HG03108 (cell line): Measurements from ENCODE around the gene ZSCAN16.
"Not testable (repeated sequence)": the region's sequence is repeated elsewhere in the genome, so short reads cannot be mapped to it uniquely, and the experiment has no call there.

Experiments
- ATAC-seq: cut with Tn5 transposase; IDR thresholded peaks from one replicate; pipeline ENCODE4 v1.9.1; 2021; ENCODE audit warnings: moderate library complexity; ENCODE audit not compliant: unreplicated experiment

Gene ZSCAN16

DNA sequence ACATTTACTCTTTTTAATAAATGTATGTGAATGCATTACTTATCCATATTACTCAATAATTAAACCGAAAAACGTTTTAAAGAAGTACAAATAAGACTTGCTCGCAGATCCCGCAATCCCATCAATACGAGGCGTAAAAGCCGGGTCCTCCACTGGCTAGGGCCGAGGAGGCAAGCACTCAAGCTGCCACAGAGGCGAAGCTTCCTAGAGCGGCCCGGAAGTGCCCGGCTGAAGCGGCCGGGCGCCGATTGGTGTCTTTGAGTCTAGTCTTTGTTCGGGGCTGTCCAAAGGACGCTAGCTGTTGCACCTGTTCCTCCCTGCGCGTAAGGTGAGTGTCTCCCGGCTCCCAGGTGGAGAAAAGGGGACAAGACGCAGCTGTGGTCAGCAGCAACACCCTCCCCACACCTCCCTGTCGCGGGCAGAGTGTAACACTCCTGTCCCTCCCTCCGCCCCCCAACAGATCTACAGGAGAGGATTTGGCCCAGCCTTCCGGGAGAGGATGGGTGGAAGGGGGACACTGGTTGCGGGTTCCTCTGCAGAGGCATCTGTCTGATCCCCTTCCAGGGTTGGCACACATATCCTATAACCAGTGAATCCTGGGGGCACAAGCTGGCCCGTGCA lies at the start of gene ZSCAN16:
ZSCAN16 (plus strand) TSS at position 260 of the 621 bp plus-strand sequence. CDS start 835 bp downstream, outside the sequence.
- ATAC-seq = peak; percentile 96

DNA sequence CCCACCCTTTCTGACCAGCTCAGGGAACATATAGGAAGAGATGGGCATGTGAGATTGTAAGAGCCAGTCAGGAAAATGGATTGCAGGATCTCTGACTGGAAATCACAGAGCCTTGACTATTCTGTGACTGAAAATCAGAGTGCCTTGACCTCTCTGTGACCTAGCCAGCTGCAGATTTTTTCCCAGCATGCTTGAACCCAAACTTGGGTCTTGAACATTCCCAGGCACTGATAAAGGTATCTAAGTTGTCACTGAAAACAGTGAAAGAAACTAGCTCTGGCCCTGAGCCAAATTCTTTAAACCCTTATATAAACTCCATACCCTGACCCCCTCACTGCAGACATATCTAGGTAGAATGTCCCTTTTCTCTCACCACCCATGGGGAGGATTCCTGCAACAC lies 46.4 kb upstream of the ZSCAN16 start:
- no peak for ATAC-seq

DNA sequence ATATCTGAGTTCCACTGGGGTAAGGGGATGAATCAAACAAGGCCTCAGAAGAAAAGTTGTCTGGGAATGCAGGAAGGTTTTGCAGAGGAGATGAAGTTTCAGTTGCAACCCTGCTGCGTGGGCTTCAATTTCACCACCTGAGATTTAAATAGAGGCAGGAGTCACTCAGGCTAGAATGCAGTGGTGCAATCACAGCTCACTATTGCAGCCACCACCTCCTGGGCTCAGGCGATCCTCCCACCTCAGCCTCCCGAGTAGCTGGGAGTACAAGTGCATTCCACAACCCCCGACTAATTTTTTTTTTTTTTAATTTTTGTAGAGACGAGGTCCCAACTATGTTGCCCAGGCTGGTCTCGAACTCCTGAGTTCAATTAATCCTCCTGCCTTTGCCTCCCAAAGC lies 45.6 kb upstream of the ZSCAN16 start:
- ATAC-seq = no peak

DNA sequence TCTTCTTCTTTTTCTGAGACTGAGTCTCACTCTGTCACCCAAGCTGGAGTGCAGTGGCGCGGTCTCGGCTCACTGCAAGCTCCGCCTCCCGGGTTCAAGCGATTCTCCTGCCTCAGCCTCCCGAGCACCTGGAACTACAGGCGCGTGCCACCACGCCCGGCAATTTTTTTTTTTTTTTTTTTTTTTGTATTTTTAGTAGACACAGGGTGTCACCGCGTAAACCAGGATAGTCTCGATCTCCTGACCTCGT lies 44.1 kb upstream of the ZSCAN16 start, which contains the start of gene ZNF165:
ZNF165 (plus strand) TSS at position 188 of the 250 bp plus-strand sequence. CDS start 4,913 bp downstream, outside the sequence.
- ATAC-seq = not testable (repeated sequence)

DNA sequence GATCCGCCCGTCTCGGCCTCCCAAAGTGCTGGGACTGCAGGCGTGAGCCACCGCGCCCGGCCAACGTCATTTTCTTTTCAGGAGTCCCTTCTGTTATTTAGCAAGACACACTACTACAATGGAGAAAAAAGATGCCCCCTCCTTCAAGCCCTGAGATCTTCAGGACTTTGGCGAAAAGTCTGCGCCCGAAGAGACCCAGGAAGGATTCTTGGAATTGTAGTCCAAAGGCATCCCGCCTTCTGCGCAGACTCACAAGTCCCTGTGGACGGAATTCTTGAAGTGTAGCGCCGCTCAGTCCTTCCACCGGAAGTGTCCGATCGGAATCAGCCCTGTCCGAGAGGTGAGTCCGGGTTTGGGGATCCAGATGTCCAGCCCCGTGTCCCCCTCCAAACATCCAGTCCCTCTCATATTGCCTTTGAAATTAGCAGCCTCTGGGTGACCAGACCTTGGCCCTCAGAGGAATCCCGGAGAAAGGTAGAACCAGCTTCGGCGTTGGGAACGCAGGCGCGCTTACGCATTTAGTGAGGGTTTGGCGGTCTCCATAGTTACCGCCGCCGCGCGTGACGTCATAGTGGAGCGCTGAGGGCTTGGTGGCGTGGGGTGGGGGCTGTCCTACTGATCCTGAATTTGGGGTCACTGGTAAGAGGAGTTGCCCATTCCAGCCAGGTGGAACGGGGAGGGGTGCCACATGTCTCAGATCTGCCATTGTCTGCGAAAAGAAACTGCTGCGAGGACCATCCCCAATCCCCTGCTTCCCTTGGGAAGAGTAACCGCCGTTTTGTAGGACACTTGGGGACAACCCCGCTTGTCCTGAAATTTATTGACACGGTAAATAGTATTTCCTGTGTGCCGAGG lies 43.6 kb upstream of the ZSCAN16 start:
- ATAC-seq = peak; percentile 67

DNA sequence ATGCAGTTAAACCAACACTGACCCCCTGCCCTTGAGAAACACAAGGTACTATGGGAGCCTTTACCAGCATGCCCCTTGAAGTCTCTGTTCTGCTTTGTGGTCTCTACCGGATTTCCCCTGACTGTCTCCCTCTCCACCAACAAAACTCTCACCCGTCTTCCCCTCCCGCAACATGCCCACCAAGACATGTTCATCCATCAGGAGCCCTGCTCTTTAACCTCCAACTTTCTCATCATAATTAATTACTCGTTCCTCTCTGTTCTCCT lies 43.0 kb upstream of the ZSCAN16 start:
- ATAC-seq = peak; percentile 48

DNA sequence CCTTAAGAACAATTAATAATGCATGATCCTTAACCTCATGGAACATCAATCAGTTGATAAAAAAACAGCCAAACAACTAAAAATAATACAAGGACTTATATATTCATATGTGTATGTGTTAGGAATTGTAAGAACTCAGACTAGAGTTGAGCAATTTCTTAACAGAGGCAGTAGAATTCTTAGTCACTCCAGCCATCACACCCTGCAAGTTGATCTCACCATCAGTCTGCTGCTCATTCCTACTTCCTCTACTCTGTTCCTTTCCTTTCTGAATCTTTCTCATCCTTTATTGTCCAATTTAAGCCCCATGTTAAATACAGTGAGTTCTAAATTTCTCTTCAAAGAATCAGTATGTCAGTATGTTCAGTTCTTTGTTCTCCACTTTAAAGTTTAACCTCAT lies 41.5 kb upstream of the ZSCAN16 start:
- no peak for ATAC-seq

DNA sequence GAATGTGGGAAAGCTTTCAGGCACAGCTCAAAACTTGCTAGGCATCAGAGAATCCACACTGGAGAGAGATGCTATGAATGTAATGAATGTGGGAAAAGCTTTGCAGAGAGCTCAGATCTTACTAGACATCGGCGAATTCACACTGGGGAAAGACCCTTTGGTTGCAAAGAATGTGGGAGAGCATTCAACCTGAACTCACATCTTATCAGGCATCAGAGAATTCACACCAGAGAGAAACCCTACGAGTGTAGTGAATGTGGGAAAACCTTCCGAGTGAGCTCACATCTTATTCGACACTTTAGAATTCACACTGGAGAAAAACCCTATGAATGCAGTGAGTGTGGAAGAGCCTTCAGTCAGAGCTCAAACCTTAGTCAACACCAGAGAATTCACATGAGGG lies 35.4 kb upstream of the ZSCAN16 start:
- no peak for ATAC-seq

DNA sequence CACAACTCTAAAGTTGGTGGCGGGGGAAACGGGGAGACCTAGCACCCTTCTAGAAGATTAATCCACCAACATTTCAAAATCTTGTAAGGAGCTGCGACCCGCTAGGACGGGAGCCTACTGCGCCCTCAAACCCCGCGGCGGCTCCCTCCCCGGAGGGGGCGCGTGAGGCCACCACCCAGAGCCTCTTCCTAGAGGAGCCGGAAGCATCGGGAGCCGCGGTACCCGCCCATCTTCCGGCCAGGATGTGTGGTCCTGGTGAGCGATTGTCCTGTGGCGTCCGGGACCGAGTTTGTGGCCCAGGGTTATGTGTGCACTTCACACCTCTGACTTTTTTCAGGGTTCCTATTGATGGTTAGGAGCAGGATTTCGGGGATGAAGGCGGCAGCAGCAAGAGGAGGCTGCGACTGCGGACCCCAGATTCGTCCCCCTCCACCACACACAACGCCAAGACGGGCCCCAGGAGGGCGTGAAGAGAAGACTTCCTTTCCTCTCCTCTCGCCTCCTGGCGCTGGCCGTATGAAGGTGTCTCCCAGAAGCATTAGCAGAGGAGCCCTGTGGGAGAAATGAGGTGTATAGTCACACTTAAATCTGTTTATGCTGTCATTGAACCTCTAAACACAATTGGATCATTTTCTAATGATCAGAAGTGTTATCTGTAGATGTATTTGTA lies 33.4 kb upstream of the ZSCAN16 start:
- no peak for ATAC-seq

DNA sequence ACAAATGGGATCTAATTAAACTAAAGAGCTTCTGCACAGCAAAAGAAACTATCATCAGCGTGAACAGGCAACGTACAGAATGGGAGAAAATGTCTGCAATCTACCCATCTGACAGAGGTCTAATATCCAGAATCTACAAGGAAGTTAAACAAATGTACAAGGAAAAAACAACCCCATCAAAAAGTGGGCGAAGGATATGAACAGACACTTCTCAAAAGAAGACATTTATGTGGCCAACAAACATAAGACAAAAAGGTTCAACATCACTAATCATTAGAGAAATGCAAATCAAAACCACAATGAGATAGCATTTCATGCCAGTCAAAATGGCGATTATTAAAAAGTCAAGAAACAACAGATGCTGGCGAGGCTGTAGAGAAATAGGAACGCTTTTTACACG lies 22.2 kb upstream of the ZSCAN16 start:
- ATAC-seq = not testable (repeated sequence)

DNA sequence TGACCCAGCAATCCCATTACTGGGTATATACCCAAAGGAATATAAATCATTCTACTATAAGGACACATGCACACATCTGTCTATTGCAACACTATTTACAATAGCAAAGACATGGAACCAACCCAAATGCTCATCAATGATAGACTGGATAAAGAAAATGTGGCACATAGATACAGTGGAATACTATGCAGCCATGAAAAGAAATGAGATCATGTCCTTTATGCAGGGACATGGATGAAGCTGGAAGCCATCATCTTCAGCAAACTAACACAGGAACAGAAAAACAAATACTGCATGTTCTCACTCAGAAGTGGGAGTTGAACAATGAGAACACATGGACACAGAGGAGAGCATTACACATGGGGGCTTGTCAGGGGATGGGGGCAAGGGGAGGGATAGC lies 21.7 kb upstream of the ZSCAN16 start:
- not testable (repeated sequence) for ATAC-seq

DNA sequence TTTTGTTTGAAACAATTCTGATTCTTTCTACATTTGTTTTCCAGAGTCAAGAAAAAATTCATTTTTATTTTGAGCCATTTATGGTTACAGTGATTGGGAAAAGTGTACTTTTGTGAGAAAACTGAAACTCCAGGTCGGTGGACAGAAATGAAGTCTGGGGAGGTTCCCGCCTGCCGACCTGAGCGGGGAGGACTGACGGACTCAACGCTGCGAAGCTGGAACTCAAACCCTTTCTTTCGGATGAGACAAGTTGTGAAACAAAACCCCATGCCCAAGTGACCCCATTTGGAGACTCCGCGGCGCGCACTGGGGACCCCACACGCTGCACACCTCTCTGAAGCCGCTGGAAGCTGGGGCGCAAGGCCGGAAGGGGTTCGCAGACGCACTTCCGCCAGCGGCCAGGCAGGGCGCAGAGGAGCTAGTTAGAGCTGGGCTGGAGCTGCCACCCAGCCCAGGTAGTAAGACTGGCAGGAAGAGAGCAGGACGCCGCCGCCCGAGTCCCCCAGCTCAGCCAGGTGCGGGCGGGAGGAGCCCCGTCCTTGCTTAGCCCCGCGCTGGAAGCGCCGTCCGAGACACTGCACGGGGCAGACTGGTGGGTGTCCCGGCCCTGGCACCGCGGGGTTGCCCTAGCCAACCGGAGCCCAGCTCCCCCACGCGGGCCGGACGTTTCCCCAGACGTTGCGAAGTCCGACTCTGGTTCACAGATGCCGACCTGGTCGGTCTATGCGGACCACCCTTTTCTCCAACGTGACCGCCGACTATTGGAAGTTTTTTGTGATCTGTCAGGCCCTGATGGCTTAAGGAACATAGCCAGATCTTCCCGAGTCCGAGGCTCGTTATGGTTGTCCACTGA lies 19.8 kb upstream of the ZSCAN16 start:
- peak; percentile 98 for ATAC-seq

DNA sequence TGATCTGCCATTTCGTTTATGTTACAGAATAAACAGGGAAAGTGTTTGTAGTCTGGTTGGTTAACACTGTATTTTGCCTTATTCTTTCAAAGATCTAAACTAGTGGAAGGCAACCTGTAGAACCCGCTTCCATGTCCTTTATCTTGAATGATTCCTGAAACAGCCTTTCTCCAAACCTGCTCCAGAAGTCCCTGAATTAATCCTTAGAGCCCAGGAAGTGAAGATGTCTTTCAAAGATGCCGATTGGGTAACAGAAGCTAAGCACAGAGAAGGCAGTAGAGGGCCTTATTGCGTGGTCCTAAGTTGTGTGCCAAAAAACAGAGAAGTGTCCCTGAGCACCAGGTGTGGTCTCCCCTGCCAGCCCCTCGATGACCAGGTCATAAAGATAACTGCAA lies 19.2 kb upstream of the ZSCAN16 start:
- ATAC-seq = no peak

DNA sequence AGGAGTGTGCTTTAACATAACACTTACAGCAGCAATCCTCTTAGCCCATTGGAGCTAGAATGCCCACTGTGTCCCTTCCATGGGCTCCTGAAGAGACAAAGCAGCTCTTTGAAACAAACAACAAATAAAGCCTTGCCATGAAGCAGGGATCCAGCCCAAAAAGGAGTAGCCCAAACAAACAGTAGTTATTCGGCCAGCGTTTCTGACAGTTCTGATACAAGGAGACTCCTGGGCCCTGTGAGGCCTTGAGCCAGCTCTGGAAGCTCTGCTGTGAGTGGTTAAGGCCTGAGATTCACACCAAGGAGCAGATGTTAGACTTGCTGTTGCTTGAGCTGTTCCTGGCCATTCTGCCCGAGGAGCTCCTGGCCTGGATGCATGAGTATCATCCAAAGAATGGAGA lies 16.9 kb upstream of the ZSCAN16 start:
- ATAC-seq = no peak

DNA sequence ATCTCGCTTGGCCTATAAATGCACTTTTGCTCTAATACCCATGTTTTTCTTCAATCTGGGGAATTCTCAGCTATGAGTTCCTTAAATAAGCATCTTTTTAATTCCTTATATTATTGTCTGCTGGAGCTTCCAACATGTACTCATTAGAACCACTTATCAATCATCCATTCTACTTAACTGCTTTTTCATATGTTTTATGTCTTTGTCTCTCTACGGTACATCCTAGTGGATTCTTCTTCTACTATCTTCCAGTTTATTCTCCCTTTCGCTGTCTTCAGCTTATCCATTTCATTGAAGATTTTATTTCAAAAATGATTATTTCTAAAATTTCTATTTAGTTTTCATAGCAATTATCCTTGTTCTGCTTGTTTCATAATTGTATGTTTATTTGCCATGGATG lies 12.4 kb upstream of the ZSCAN16 start:
- ATAC-seq = no peak

DNA sequence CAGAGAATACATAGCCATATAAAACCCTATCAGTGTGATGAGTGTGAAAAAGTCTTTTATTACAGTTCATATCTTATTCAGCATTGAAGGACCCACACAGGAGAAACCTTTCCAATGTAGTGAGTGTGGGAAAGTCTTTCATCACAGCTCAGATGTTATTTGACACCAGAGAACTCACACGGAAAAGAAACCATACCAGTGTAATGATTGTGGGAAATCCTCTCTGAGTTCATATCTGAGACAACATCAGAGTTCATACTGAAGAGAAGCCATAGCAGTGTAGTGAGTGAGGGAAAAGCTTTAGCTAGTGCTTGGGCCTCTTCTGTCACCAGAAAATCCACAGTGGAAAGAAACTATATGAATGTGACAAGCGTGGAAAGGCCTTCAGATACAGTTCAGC lies 8.6 kb upstream of the ZSCAN16 start:
- no peak for ATAC-seq

DNA sequence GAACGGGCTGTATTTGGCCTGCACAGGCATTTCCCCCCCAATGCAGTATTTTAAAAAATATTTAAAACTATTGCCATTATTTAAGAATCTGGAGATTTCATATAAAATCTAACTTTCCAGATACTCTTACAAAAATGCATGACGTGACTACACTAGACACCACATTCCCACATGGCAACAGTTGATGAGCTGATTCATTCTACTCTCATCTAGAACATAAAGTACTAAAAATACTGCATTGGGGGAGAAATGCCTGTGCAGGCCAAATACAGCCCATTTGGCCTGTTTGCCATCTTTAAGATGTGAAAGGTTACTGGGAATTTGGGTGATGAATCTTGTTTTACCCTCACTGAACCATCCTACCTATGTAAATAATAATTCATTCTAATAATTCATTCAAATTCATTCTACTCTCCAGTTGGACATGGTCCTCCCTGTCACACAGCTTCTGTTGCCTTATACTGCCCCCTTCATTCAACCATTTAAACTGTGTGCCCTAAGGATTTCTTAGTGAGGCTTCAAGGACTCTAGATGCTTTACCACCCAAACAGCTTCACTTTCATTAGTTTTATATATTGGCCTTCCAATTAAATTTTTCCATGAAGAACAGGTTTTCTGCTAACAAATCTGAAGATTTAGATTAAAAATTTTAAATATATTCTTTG lies 6.9 kb upstream of the ZSCAN16 start:
- ATAC-seq = no peak

DNA sequence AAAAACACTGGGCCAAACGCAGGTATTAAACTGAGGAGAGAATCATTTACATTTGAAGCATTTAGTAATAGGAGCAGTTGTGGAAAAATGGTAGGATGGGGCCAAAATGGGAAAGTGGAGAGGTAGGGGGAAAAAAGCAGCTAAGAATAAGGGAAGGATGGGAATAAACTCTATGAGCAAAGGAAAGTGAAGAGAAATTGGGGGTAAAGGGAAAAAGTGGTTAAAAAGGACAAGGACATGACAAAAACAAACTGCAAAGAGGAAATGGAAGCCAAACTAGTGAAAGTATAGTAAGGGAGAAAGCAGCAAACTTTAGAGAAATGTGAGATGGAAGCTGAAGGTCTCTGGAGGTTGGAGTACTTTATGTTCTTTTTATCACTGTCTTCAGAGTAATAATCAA lies 6.2 kb upstream of the ZSCAN16 start:
- no peak for ATAC-seq

DNA sequence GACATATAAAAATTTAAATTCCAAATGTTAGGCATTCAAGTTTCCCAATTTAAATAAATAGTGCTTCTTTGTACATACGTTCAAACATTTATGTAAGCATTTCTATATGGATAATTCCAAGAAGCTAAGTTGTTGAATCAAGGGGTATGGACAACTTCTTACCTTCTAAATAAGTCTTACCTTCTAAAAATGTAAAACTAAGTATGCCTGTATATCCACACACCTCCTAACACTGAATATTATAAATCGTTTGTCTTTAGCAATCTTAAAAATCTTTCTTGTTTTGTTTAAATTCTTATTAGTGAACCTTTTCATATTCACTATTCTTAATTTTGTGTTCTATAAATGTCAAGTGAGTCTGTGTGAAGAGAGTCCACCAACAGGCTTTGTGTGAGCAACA lies 2.5 kb upstream of the ZSCAN16 start:
- no peak for ATAC-seq

DNA sequence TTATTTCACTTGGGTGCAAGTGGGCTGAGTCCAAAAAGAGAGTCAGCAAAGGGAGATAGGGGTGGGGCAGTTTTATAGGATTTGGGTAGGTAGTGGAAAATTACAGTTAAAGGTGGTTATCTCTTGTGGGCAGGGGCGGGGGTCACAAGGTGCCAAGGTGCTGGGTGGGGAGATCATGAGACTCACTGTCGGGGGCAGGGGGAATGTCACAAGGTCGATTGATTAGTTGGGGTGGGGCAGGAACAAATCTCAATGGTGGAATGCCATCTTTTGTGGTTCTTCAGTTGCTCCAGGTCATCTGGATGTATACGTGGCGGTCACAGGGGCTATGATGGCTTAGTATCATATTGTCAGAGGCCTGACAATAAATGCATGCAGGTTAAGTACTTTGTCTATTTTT lies 2.1 kb upstream of the ZSCAN16 start:
- ATAC-seq = not testable (repeated sequence)

DNA sequence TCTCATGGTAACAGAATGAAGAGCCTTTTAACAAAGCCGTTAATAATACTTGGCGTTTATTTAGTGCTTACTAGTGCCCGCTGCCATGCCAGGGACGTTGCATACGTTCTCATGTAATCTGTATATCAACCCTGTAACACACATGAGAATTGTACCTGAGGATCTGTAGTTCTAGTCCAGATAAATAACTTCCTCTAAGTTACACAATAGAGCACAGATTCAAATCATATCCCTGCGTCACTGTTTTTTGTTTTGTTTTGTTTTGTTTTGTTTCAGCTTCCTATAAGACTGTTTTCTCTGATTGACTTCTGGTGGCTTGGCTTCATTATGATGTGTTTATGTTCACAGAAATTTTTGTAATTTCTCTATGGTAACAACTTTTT lies 553 bp downstream of the ZSCAN16 start:
- no peak for ATAC-seq
